Thoracic aorta (tissue), 2 donors: ENCODE measurements around the gene PPP1R14D. TPM values are rescaled to one million over a fixed set of nuclear protein-coding genes. Genes with fewer than 3 reads are reported as not detected.

Source experiments
- ATAC-seq: fragments of 150-250 bp; one replicate; pipeline ENCODE4 v1.8.0; 2017; ENCODE audit warnings: low read depth; ENCODE audit not compliant: insufficient number of reproducible peaks, low FRiP score
- DNase-seq: peaks from one replicate; pipeline ENCODE4 v3.0.0-alpha.2; 2020; ENCODE audit warnings: low spot score
- H3K27ac ChIP-seq, 2 donors: fragments of 200-600 bp; sonication (generic); 1 replicate in 1 of 2; 2 replicates in 1 of 2; pipeline ENCODE4 v1.5.1; 2016; ENCODE audit warnings: mild to moderate bottlenecking in 2 of 2, moderate library complexity in 2 of 2
- H3K27me3 ChIP-seq: fragments of 200-600 bp; sonication (generic); replicated peaks from 2 replicates; pipeline ENCODE4 v1.6.0; 2016; ENCODE audit warnings: mild to moderate bottlenecking; ENCODE audit not compliant: insufficient read depth
- H3K36me3 ChIP-seq: fragments of 200-600 bp; sonication (generic); one replicate; pipeline ENCODE4 v1.5.1; 2016
- H3K4me1 ChIP-seq, 2 donors: fragments of 200-600 bp; sonication (generic); 1 replicate in 1 of 2; 2 replicates in 1 of 2; pipeline versions ENCODE4 v1.5.1 to v1.6.0; 2016; ENCODE audit warnings: low read depth in 2 of 2, mild to moderate bottlenecking in 1 of 2; ENCODE audit not compliant: control insufficient read depth in 1 of 2
- H3K4me3 ChIP-seq: fragments of 200-600 bp; sonication (generic); 2 replicates; pipeline ENCODE4 v1.5.1; 2016; ENCODE audit warnings: mild to moderate bottlenecking
- H3K9me3 ChIP-seq: fragments of 200-600 bp; sonication (generic); 2 replicates; pipeline ENCODE4 v1.5.1; 2016
- total RNA-seq, 2 donors: library from RNA; depleted of rRNA; stranded (reverse); fragments of >200 nt; gene quantifications; one replicate each; pipeline versions ENCODE4 v1.1.0 to v1.2.3, GENCODE V29; 2016
- TF ChIP-seq, protein P1 (sequence below): fragments of 200-600 bp; sonication (generic); IDR thresholded peaks from one replicate; pipeline ENCODE4 v1.5.1; 2019; ENCODE audit warnings: antibody characterized with exemption

The PPP1R14D gene
- total RNA-seq, 2 donors from 2014 or later: not detected

- H3K27ac ChIP-seq: no peak overlapping the region
- H3K4me3 ChIP-seq: no peak overlapping the region
- no peak for ATAC-seq
- no peaks in the 10 kb centered on the region for H3K27me3 ChIP-seq
- TF ChIP-seq, protein P1, sequence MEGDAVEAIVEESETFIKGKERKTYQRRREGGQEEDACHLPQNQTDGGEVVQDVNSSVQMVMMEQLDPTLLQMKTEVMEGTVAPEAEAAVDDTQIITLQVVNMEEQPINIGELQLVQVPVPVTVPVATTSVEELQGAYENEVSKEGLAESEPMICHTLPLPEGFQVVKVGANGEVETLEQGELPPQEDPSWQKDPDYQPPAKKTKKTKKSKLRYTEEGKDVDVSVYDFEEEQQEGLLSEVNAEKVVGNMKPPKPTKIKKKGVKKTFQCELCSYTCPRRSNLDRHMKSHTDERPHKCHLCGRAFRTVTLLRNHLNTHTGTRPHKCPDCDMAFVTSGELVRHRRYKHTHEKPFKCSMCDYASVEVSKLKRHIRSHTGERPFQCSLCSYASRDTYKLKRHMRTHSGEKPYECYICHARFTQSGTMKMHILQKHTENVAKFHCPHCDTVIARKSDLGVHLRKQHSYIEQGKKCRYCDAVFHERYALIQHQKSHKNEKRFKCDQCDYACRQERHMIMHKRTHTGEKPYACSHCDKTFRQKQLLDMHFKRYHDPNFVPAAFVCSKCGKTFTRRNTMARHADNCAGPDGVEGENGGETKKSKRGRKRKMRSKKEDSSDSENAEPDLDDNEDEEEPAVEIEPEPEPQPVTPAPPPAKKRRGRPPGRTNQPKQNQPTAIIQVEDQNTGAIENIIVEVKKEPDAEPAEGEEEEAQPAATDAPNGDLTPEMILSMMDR: no peak
- no peaks in the 10 kb centered on the region for H3K9me3 ChIP-seq
- DNase-seq: no peak
- H3K4me1 ChIP-seq: peaks cover 0 to 5% of the 10 kb centered on the region in 2 donors
- H3K36me3 ChIP-seq: no peaks in the 10 kb centered on the region
These were observed 32.0 kb downstream of the PPP1R14D start for GRCh38 chr15:40796512-40796911.

DNA sequence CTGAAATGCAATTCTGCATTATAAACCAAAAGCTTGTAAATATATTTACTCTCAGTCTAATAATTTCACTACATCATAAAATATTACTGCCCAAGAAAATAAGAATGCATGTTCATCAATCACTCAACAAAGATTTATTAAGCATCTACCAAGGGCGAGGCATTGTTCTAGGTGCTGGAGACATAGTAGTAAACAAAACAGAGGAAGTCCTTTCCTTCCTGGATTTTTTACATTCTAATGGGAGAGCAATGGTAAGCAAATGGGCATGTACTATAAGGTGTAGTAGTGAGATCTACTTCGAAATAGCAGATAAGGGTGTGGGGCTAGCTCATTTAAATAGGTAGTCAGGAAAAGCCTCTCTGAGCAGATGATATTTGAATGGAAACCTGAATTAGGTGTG, 32.5 kb downstream of the PPP1R14D start:
- Histone ChIP-seq H3K4me1 (peaks cover 0 to 5% of the 10 kb centered on the region in 2 donors), H3K27ac (no peak overlapping the region), H3K36me3 (no peaks in the 10 kb centered on the region), H3K27me3 (no peaks in the 10 kb centered on the region), H3K4me3 (no peak overlapping the region), H3K9me3 (no peaks in the 10 kb centered on the region)
- TF ChIP-seq, protein P1: no peak
- ATAC-seq (no peak), DNase-seq (no peak)

DNA sequence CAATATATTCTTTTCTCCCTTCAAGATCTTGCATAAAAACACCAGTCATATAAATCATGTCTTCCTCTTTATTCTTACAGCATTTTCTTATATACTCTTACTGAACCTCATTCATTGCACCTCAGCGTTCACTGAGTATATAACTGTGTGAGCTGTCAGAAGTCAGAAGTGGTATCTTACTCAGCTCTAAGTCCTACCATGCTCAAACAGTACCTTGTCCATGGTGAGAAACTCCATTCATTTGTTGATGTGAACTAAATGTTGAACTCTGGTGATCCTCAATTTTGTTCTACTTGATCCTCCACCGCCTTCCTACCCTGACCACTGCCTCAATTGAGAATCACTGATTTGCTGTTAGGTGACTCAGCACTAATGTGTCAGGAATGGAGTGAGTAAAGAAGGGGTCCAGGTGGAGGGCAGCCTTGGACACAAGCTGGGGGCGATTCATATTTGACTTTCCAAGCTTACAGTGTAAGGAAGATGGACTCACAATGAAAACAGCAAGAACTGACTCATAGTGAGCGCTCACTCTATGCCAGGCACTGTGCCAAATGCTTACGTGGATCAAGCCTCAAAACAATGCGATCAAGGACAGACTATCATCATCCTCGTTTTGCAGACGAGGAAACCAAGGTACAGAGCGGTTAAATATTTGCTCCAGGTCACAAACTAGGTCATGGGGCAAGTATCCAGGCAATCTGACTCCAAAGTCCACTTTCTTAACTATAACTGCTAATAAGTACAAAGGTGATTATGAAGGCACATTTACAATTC, 35.1 kb downstream of the PPP1R14D start:
- ATAC-seq (no peak), DNase-seq (no peak)
- Histone ChIP-seq H3K4me1 (peaks cover 4 to 5% of the 10 kb centered on the region in 2 donors), H3K27ac (no peak overlapping the region), H3K9me3 (no peaks in the 10 kb centered on the region), H3K27me3 (no peaks in the 10 kb centered on the region), H3K4me3 (no peak overlapping the region), H3K36me3 (no peaks in the 10 kb centered on the region)
- TF ChIP-seq, protein P1: no peak

DNA sequence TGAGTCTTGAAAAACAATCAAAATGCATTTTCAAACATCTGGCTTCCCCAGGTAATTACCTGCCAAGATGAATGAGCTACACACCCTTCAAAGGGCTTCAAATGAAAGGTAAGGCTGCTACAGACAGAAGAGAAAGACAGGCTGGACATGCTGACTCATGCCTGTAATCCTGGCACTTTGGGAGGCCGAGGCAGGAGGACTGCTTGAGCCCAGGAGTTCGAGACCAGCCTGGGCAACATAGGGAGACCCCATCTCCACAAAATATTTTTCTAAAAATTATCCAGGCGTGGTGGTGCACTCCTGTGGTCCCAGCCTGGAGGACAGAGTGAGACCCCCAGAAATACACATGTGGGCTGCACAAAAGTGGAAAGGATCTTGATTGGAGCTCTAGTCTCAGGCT, 36.1 kb downstream of the PPP1R14D start:
- DNase-seq (no peak), ATAC-seq (no peak)
- H3K27ac ChIP-seq: no peak overlapping the region
- no peaks in the 10 kb centered on the region for H3K36me3 ChIP-seq
- peaks cover 10 to 13% of the 10 kb centered on the region in 2 donors for H3K4me1 ChIP-seq
- TF ChIP-seq, protein P1: no peak
- no peaks in the 10 kb centered on the region for H3K9me3 ChIP-seq
- H3K4me3 ChIP-seq: no peak overlapping the region
- no peaks in the 10 kb centered on the region for H3K27me3 ChIP-seq

DNA sequence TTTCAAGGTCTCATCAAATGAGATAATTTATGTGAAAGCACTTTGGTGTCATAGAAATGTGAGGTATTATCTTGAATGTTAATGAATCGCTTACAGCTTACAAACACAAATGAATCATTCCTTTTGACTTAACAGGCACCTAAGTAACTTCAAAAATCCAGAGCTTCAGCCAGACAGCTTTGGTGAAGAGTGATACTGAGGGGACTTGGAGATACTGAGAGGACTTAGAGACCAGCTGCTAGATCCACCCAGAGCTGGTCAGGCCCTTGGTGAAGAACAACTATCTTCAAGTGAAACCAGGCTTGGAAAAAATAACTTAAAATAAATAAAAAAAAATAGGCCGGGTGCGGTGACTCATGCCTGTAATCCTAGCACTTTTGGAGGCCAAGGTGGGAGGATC, 37.8 kb downstream of the PPP1R14D start:
- H3K36me3 ChIP-seq: no peaks in the 10 kb centered on the region
- no peaks in the 10 kb centered on the region for H3K27me3 ChIP-seq
- no peak overlapping the region for H3K27ac ChIP-seq
- H3K4me3 ChIP-seq: no peak overlapping the region
- H3K4me1 ChIP-seq: peaks cover 14 to 15% of the 10 kb centered on the region in 2 donors
- TF ChIP-seq, protein P1: no peak
- no peaks in the 10 kb centered on the region for H3K9me3 ChIP-seq
- DNase-seq (no peak), ATAC-seq (no peak)
